Neuron (in vitro differentiated cells): ENCODE data around the gene AREG.

ENCODE experiments used
- H2AFZ ChIP-seq: one replicate; pipeline ENCODE4 v1.6.1; 2013; ENCODE audit warnings: low read depth, mild to moderate bottlenecking, inconsistent platforms, low read length, moderate library complexity
- H3K27me3 ChIP-seq: one replicate; pipeline ENCODE4 v1.6.1; 2013; ENCODE audit warnings: low read length; ENCODE audit not compliant: insufficient read depth
- H3K36me3 ChIP-seq: one replicate; pipeline ENCODE4 v1.6.1; 2013; ENCODE audit warnings: low read length; ENCODE audit not compliant: insufficient read depth
- H3K4me1 ChIP-seq: one replicate; pipeline ENCODE4 v1.6.1; 2013; ENCODE audit warnings: low read length; ENCODE audit not compliant: insufficient read depth
- H3K4me3 ChIP-seq: 2 replicates; pipeline ENCODE4 v1.5.1; 2013; ENCODE audit warnings: mild to moderate bottlenecking, low read length, moderate library complexity
- H3K9me3 ChIP-seq: one replicate; pipeline ENCODE4 v1.6.1; 2013; ENCODE audit warnings: low read length

Gene AREG

GRCh38 chr4:74481891-74482609, 37.1 kb downstream of the AREG start:
- H2AFZ ChIP-seq = no peak overlapping the region
- H3K4me1 ChIP-seq = no peaks in the 10 kb centered on the region
- no peaks in the 10 kb centered on the region for H3K36me3 ChIP-seq
- H3K27me3 ChIP-seq = no peaks in the 10 kb centered on the region
- no peaks in the 10 kb centered on the region for H3K9me3 ChIP-seq
- no peak overlapping the region for H3K4me3 ChIP-seq

GRCh38 chr4:74483226-74483911, 38.4 kb downstream of the AREG start:
- H3K4me1 ChIP-seq = no peaks in the 10 kb centered on the region
- H3K36me3 ChIP-seq = no peaks in the 10 kb centered on the region
- no peaks in the 10 kb centered on the region for H3K27me3 ChIP-seq
- H3K9me3 ChIP-seq = no peaks in the 10 kb centered on the region
- H3K4me3 ChIP-seq = no peak overlapping the region
- H2AFZ ChIP-seq = no peak overlapping the region

- Histone ChIP-seq H2AFZ (no peak overlapping the region), H3K4me3 (no peak overlapping the region), H3K27me3 (no peaks in the 10 kb centered on the region), H3K4me1 (no peaks in the 10 kb centered on the region), H3K9me3 (no peaks in the 10 kb centered on the region), H3K36me3 (no peaks in the 10 kb centered on the region)
These were observed 42.0 kb downstream of the AREG start for GRCh38 chr4:74486905-74487304.

GRCh38 chr4:74487771-74488170, 42.8 kb downstream of the AREG start:
- H3K4me1 ChIP-seq = no peaks in the 10 kb centered on the region
- H3K36me3 ChIP-seq = no peaks in the 10 kb centered on the region
- H3K27me3 ChIP-seq = no peaks in the 10 kb centered on the region
- no peak overlapping the region for H2AFZ ChIP-seq
- no peaks in the 10 kb centered on the region for H3K9me3 ChIP-seq
- H3K4me3 ChIP-seq = no peak overlapping the region

GRCh38 chr4:74490736-74491135, 45.8 kb downstream of the AREG start:
- H3K27me3 ChIP-seq = no peaks in the 10 kb centered on the region
- H2AFZ ChIP-seq = no peak overlapping the region
- H3K4me1 ChIP-seq = no peaks in the 10 kb centered on the region

GRCh38 chr4:74499986-74500781, 55.2 kb downstream of the AREG start:
- no peak overlapping the region for H3K4me3 ChIP-seq
- no peaks in the 10 kb centered on the region for H3K4me1 ChIP-seq
- H2AFZ ChIP-seq = no peak overlapping the region
- no peaks in the 10 kb centered on the region for H3K27me3 ChIP-seq
- no peaks in the 10 kb centered on the region for H3K36me3 ChIP-seq
- H3K9me3 ChIP-seq = no peaks in the 10 kb centered on the region

More at GRCh38 chr4:74490736-74491135, 45.8 kb downstream of the AREG start:
- H3K36me3 ChIP-seq = no peaks in the 10 kb centered on the region
- H3K4me3 ChIP-seq = no peak overlapping the region
- H3K9me3 ChIP-seq = no peaks in the 10 kb centered on the region

- H3K4me3 ChIP-seq = no peak overlapping the region
- H3K4me1 ChIP-seq = no peaks in the 10 kb centered on the region
- no peaks in the 10 kb centered on the region for H3K36me3 ChIP-seq
- H3K27me3 ChIP-seq = no peaks in the 10 kb centered on the region
- no peaks in the 10 kb centered on the region for H3K9me3 ChIP-seq
- H2AFZ ChIP-seq = no peak overlapping the region
These were observed 56.6 kb downstream of the AREG start for GRCh38 chr4:74501579-74501978.

- Histone ChIP-seq H3K4me3 (no peak overlapping the region), H3K4me1 (no peaks in the 10 kb centered on the region), H3K36me3 (no peaks in the 10 kb centered on the region), H2AFZ (no peak overlapping the region), H3K9me3 (no peaks in the 10 kb centered on the region), H3K27me3 (no peaks in the 10 kb centered on the region)
These were observed 58.6 kb downstream of the AREG start for GRCh38 chr4:74503580-74503979.

- H3K4me3 ChIP-seq = no peak overlapping the region
- H3K4me1 ChIP-seq = no peaks in the 10 kb centered on the region
- no peak overlapping the region for H2AFZ ChIP-seq
- H3K9me3 ChIP-seq = no peaks in the 10 kb centered on the region
- no peaks in the 10 kb centered on the region for H3K36me3 ChIP-seq
- H3K27me3 ChIP-seq = no peaks in the 10 kb centered on the region
These were observed 59.3 kb downstream of the AREG start for GRCh38 chr4:74504212-74504611.
